Spleen (tissue), 11 donors: ENCODE data around the gene ATP13A4. TPM values are rescaled to one million over a fixed set of nuclear protein-coding genes. Genes with fewer than 3 reads are reported as not detected.

Experiments used
- DNase-seq: peaks from one replicate; pipeline ENCODE4 v3.0.0-alpha.2; 2020
- H3K27ac ChIP-seq, 8 donors: fragments of 200-600 bp; sonication (generic) in 7 of 8; 1 replicate in 4 of 8; 2 replicates in 4 of 8; pipeline versions ENCODE4 v1.5.0 to v1.8.0; 2016 to 2021; ENCODE audit warnings: inconsistent platforms in 4 of 8, mild to moderate bottlenecking in 4 of 8, moderate library complexity in 1 of 8
- H3K27me3 ChIP-seq, 7 donors: fragments of 200-600 bp; sonication (generic) in 6 of 7; replicated peaks in 1 of 7; 1 replicate in 4 of 7; 2 replicates in 3 of 7; pipeline versions ENCODE4 v1.5.0 to v1.8.0; 2016 to 2021; ENCODE audit warnings: inconsistent platforms in 3 of 7, mild to moderate bottlenecking in 1 of 7
- H3K36me3 ChIP-seq, 6 donors: fragments of 200-600 bp; sonication (generic) in 5 of 6; 1 replicate in 4 of 6; 2 replicates in 2 of 6; pipeline versions ENCODE4 v1.5.0 to v1.8.0; 2016 to 2021; ENCODE audit warnings: inconsistent platforms in 2 of 6
- H3K4me1 ChIP-seq, 6 donors: fragments of 200-600 bp; sonication (generic) in 5 of 6; 1 replicate in 3 of 6; 2 replicates in 3 of 6; pipeline versions ENCODE4 v1.5.0 to v1.8.0; 2016 to 2021; ENCODE audit warnings: inconsistent platforms in 3 of 6
- H3K4me3 ChIP-seq, 8 donors: fragments of 200-600 bp; sonication (generic) in 7 of 8; 1 replicate in 4 of 8; 2 replicates in 4 of 8; pipeline versions ENCODE4 v1.5.0 to v1.8.0; 2016 to 2021; ENCODE audit warnings: inconsistent platforms in 4 of 8, mild to moderate bottlenecking in 4 of 8, moderate library complexity in 2 of 8
- H3K9me3 ChIP-seq, 8 donors: fragments of 200-600 bp; sonication (generic) in 7 of 8; 1 replicate in 4 of 8; 2 replicates in 4 of 8; pipeline versions ENCODE4 v1.5.0 to v1.8.0; 2016 to 2021; ENCODE audit warnings: inconsistent platforms in 4 of 8
- CTCF ChIP-seq, 11 experiments: fragments of 200-600 bp in 7 of 11; fragments of 450-650 bp in 4 of 11; sonication (generic) in 4 of 11; IDR thresholded peaks in 8 of 11; conservative IDR thresholded peaks in 3 of 11; 1 replicate in 7 of 11; 2 replicates in 4 of 11; pipeline versions ENCODE4 v1.4.0 to v1.8.0; 2016 to 2021; ENCODE audit warnings: antibody characterized with exemption in 11 of 11, inconsistent platforms in 4 of 11, mild to moderate bottlenecking in 1 of 11
- POLR2A ChIP-seq, 3 donors: fragments of 450-650 bp; IDR thresholded peaks; one replicate each; pipeline ENCODE4 v1.5.1; 2017; ENCODE audit warnings: antibody characterized with exemption in 3 of 3, mild to moderate bottlenecking in 1 of 3
- POLR2AphosphoS5 ChIP-seq, 3 donors: sonication (generic); formaldehyde crosslinking; IDR thresholded peaks; one replicate each; pipeline ENCODE4 v1.5.1; 2017; ENCODE audit warnings: antibody characterized with exemption in 3 of 3
- whole genome bisulfite sequencing, 5 donors: extraction: QIAGEN DNeasy Blood & Tissue Kit in 3 of 5; methylation state at CpG; one replicate each; pipeline versions ENCODE4 v1.1.5 to v1.1.7; 2013 to 2018; 5-methylcytosine and 5-hydroxymethylcytosine counted together
- intact Hi-C: fragments of 100-400 bp; cut with DNase I; formaldehyde crosslinking; loops from one replicate; pipeline ENCODE4 v1.15.0; 2023; ENCODE audit warnings: low total_unique reads
- polyA plus RNA-seq, 3 donors: library from polyadenylated mRNA; stranded (reverse); fragments of 200-250 nt; gene quantifications; one replicate each; pipeline ENCODE4 v1.2.1, GENCODE V29; 2013
- total RNA-seq, 7 donors: library from RNA; depleted of rRNA in 3 of 7; stranded (reverse); fragments of >200 nt in 3 of 7; fragmentation: NEBNext Ultra II Directional in 4 of 7; extraction: Animal tissue kit (Norgen Biotek cat#: 25700) in 4 of 7; gene quantifications; one replicate each; pipeline versions ENCODE4 v1.1.0 to v1.2.1, GENCODE V29; 2016 to 2021
- donor health status: healthy with polysubstance abuse.
- donor health status: DM: no; HTN: no; CAD: no; lungs with moderate emphysema.
- donor health status: DM: no; HTN: no; CAD: no.
- donor health status: Bipolar disorder and iron deficiency.
- donor health status: healthy.
- donor health status: DM: no; HTN: no; CAD: no.
- donor health status: DM: yes; HTN: yes; CAD: no.

Gene ATP13A4
- total and polyA plus RNA-seq, 10 donors, result 0.24 to 8.4 (median 1.5) TPM

- H3K4me1 ChIP-seq, result no peaks in the 10 kb centered on the region
- intact Hi-C loops, result no loop called here
- no peak for DNase-seq
- no peaks in the 10 kb centered on the region for H3K36me3 ChIP-seq
- TF ChIP-seq POLR2AphosphoS5 (IDR thresholded peaks at IDR 0.05) (no peak), POLR2A (IDR thresholded peaks at IDR 0.05) (no peak), CTCF (IDR thresholded peaks at IDR 0.05 in 8 of 11, conservative IDR thresholded peaks at IDR 0.05 in 3 of 11) (no peak)
- H3K9me3 ChIP-seq, result peaks cover 0 to 84% (median 60%) of the 10 kb centered on the region in 8 donors
- no peak overlapping the region for H3K4me3 ChIP-seq
- 93 to 100% (median 95%) methylated on average over 2 of the region's 2 CpGs for WGBS, 5 donors
- H3K27ac ChIP-seq, result no peak overlapping the region
- H3K27me3 ChIP-seq, result no peaks in the 10 kb centered on the region
These were observed 138.1 kb downstream of the ATP13A4 start for GRCh38 chr3:193416629-193417028.

GRCh38 chr3:193407688-193408087 is 147.0 kb downstream of the ATP13A4 start:
- Histone ChIP-seq H3K27me3 (no peaks in the 10 kb centered on the region), H3K4me1 (no peaks in the 10 kb centered on the region), H3K4me3 (no peak overlapping the region), H3K36me3 (no peaks in the 10 kb centered on the region), H3K9me3 (peaks cover 0 to 2% (median 0%) of the 10 kb centered on the region in 8 donors), H3K27ac (no peak overlapping the region)
- intact Hi-C loops, result no loop called here
- TF ChIP-seq POLR2AphosphoS5 (IDR thresholded peaks at IDR 0.05) (no peak), CTCF (IDR thresholded peaks at IDR 0.05 in 8 of 11, conservative IDR thresholded peaks at IDR 0.05 in 3 of 11) (no peak), POLR2A (IDR thresholded peaks at IDR 0.05) (no peak)
- no peak for DNase-seq
- 61 to 86% (median 65%) methylated on average over 1 of the region's 1 CpG for WGBS, 5 donors

- intact Hi-C loops, result no loop called here
- 77 to 80% (median 77%) methylated on average over 6 of the region's 6 CpGs for WGBS, 5 donors
These were observed 147.6 kb downstream of the ATP13A4 start for GRCh38 chr3:193407112-193407511.

GRCh38 chr3:193403307-193403706 is 151.4 kb downstream of the ATP13A4 start:
- WGBS, 5 donors, result 87 to 88% (median 88%) methylated on average over 2 of the region's 2 CpGs
- H3K9me3 ChIP-seq, result no peaks in the 10 kb centered on the region
- no peak for DNase-seq
- H3K4me1 ChIP-seq, result no peaks in the 10 kb centered on the region
- H3K27ac ChIP-seq, result no peak overlapping the region
- TF ChIP-seq CTCF (IDR thresholded peaks at IDR 0.05 in 8 of 11, conservative IDR thresholded peaks at IDR 0.05 in 3 of 11), result no peak
- TF ChIP-seq POLR2AphosphoS5 (IDR thresholded peaks at IDR 0.05), result no peak
- TF ChIP-seq POLR2A (IDR thresholded peaks at IDR 0.05), result no peak
- H3K4me3 ChIP-seq, result no peak overlapping the region
- intact Hi-C loops, result no loop called here
- H3K36me3 ChIP-seq, result no peaks in the 10 kb centered on the region
- H3K27me3 ChIP-seq, result no peaks in the 10 kb centered on the region

More at GRCh38 chr3:193407112-193407511, 147.6 kb downstream of the ATP13A4 start:
- no peaks in the 10 kb centered on the region for H3K27me3 ChIP-seq
- H3K36me3 ChIP-seq, result no peaks in the 10 kb centered on the region
- no peaks in the 10 kb centered on the region for H3K4me1 ChIP-seq
- TF ChIP-seq POLR2AphosphoS5 (IDR thresholded peaks at IDR 0.05), result no peak
- TF ChIP-seq POLR2A (IDR thresholded peaks at IDR 0.05), result no peak
- TF ChIP-seq CTCF (IDR thresholded peaks at IDR 0.05 in 8 of 11, conservative IDR thresholded peaks at IDR 0.05 in 3 of 11), result no peak
- no peaks in the 10 kb centered on the region for H3K9me3 ChIP-seq
- H3K27ac ChIP-seq, result no peak overlapping the region
- no peak for DNase-seq
- no peak overlapping the region for H3K4me3 ChIP-seq
